ENCODE measurements around the gene SPECC1L.
"Not testable (repeated sequence)": the region's sequence is repeated elsewhere in the genome, so short reads cannot be mapped to it uniquely, and the experiment has no call there.

DNA sequence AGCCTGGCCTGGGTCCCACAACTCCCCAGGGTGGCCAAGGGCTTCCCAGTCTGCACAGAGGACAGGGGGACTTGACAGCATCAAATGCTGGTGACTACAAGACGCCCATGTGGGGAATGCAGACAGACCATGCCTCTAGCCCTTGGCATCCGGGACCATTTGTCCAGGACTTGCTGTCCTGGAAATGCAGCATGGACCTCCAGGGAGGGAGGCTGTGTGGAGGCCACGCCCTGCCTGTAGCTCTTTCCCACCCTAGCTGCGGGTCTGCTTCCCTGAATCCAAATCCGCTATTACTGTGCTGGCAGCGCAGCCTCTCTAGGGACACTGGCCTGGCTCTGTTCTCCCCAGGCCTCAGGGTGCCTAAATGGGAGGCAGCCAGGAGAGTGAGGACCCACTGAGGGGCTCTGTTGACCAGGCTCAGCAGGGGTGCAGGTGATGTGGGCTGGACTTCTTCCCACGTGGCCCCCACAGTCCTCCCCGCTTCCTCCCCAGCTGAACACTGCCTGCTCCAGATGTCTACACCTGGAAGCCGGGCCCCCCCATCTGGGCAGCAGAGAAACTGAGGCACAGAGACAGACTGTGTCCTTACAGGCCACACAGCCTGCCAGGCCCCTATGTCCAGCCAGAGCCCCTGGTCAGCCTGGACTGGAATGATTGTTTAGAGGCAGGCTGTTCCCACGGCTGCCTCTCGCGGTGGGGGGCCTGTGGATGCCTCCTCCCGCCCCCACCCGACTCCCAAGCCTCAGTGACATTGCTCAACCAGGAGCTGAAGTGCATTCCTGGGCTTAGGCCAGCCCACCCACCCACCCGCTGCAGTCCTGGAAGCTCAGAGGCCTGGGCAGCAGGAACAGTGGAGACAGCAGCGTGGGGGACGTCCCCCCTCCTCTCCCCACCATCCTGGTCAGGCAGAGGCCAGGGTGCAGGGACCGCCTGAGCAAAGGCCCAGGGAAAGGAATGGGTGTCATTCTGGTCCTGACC lies 24.8 kb upstream of the SPECC1L start:
- TF ChIP-seq CTCF, POLR2A (IDR thresholded peaks at IDR 0.05): not testable (repeated sequence)

Measured in body of pancreas (tissue), 4 donors.